K562 (cell line): Measurements from ENCODE around the gene LINGO3. TPM values are rescaled to one million over a fixed set of nuclear protein-coding genes. Genes with fewer than 3 reads are reported as not detected.

Experiments
- ATF1 ChIP-seq, 2 experiments: fragments of 450-650 bp in 1 of 2; IDR thresholded peaks; 2 replicates each; pipeline ENCODE4 v1.6.1; 2016; ENCODE audit warnings: missing compliant biosample characterization in 1 of 2, missing genetic modification characterization in 1 of 2
- BCOR ChIP-seq: fragments of 450-650 bp; IDR thresholded peaks from 2 replicates; pipeline ENCODE4 v1.6.1; 2016
- CTBP1 ChIP-seq: fragments of 450-650 bp; IDR thresholded peaks from 2 replicates; pipeline ENCODE4 v1.6.1; 2016; ENCODE audit warnings: borderline replicate concordance
- CXXC5 ChIP-seq: fragments of 250-450 bp; sonication (Bioruptor Pico); IDR thresholded peaks from 2 replicates; pipeline ENCODE4 v1.8.0; 2022; ENCODE audit warnings: inconsistent platforms, mild to moderate bottlenecking, moderate library complexity
- HDAC1 ChIP-seq, 2 experiments: fragments of 450-650 bp; IDR thresholded peaks; 2 replicates each; pipeline ENCODE4 v1.6.1; 2016 to 2017; ENCODE audit warnings: inconsistent platforms in 1 of 2, mild to moderate bottlenecking in 1 of 2, moderate library complexity in 1 of 2
- HNRNPUL1 ChIP-seq: fragments of 200-400 bp; formaldehyde crosslinking; IDR thresholded peaks from 2 replicates; pipeline ENCODE4 v1.6.1; 2017; ENCODE audit warnings: low read length
- L3MBTL2 ChIP-seq: fragments of 450-650 bp; IDR thresholded peaks from 2 replicates; pipeline ENCODE4 v1.6.1; 2016; ENCODE audit warnings: mild to moderate bottlenecking, moderate library complexity
- MYC ChIP-seq, 2 experiments: fragments of 250-450 bp in 1 of 2; sonication (Bioruptor Pico) in 1 of 2; IDR thresholded peaks; 2 replicates each; pipeline versions ENCODE4 v1.5.1 to v1.6.1; 2012 to 2021; ENCODE audit warnings: low read depth in 2 of 2, borderline replicate concordance in 1 of 2, improper control_type of control experiment in 1 of 2, low read length in 1 of 2, mild to moderate bottlenecking in 1 of 2, moderate library complexity in 1 of 2
- NR2C2 ChIP-seq, 2 experiments: fragments of 200-800 bp in 1 of 2; sonication (Bioruptor generic) in 1 of 2; sonication (generic) in 1 of 2; formaldehyde crosslinking in 1 of 2; IDR thresholded peaks; 2 replicates each; pipeline versions ENCODE4 v1.6.1 to v1.8.0; 2016 to 2022; ENCODE audit warnings: mild to moderate bottlenecking in 1 of 2, missing compliant biosample characterization in 1 of 2, missing genetic modification characterization in 1 of 2, missing genetic modification reagents in 1 of 2
- PHF8 ChIP-seq: fragments of 200-600 bp; sonication (generic); IDR thresholded peaks from 2 replicates; pipeline ENCODE4 v1.6.1; 2012; ENCODE audit warnings: mixed run types, mild to moderate bottlenecking, inconsistent platforms, low read length, moderate library complexity, borderline replicate concordance
- RB1 ChIP-seq: fragments of 450-650 bp; IDR thresholded peaks from 2 replicates; pipeline ENCODE4 v1.6.1; 2017; ENCODE audit warnings: low read depth, mild to moderate bottlenecking
- RBM17 ChIP-seq: fragments of 200-400 bp; formaldehyde crosslinking; IDR thresholded peaks from 2 replicates; pipeline ENCODE4 v1.6.1; 2017; ENCODE audit warnings: low read depth, mild to moderate bottlenecking, low read length, borderline replicate concordance
- RBM39 ChIP-seq: fragments of 200-400 bp; formaldehyde crosslinking; optimal IDR thresholded peaks from 2 replicates; pipeline ENCODE3; 2018; ENCODE audit warnings: low read depth, low read length
- RCOR1 ChIP-seq, 2 experiments: IDR thresholded peaks; 2 replicates each; pipeline ENCODE4 v1.6.1; 2012; ENCODE audit warnings: low read depth in 2 of 2, low read length in 2 of 2, borderline replicate concordance in 1 of 2, improper control_type of control experiment in 1 of 2
- SPI1 ChIP-seq: IDR thresholded peaks from 2 replicates; pipeline ENCODE4 v1.6.1; 2011; ENCODE audit warnings: low read depth, low read length, control low read depth, borderline replicate concordance
- TAF1 ChIP-seq: IDR thresholded peaks from 2 replicates; pipeline ENCODE4 v1.6.1; 2011; ENCODE audit warnings: mild to moderate bottlenecking, low read length, moderate library complexity; ENCODE audit not compliant: insufficient read depth, control insufficient read depth, severe bottlenecking; ENCODE audit errors: extremely low read depth
- TEAD1 ChIP-seq, 2 experiments: fragments of 450-650 bp in 1 of 2; sonication (generic) in 1 of 2; formaldehyde crosslinking; IDR thresholded peaks; 2 replicates each; pipeline versions ENCODE4 v1.4.0 to v1.8.0; 2020 to 2022; ENCODE audit warnings: mild to moderate bottlenecking in 2 of 2, missing genetic modification reagents in 1 of 2
- TRIM24 ChIP-seq, 2 experiments: fragments of 450-650 bp; IDR thresholded peaks; 2 replicates each; pipeline ENCODE4 v1.6.1; 2016
- ZNF384 ChIP-seq: IDR thresholded peaks from 2 replicates; pipeline ENCODE4 v1.6.1; 2012; ENCODE audit warnings: low read depth, low read length, improper control_type of control experiment
- polyA plus RNA-seq, 8 experiments: library from polyadenylated mRNA; depleted of rRNA in 4 of 8; stranded (reverse) in 5 of 8; unstranded in 3 of 8; fragments of >200 nt; fragmentation: Nextera tagmentation in 2 of 8; fragmentation: Illumina TruSeq in 1 of 8; extraction: Ambion mirVana in 2 of 8; extraction: Trizol in 1 of 8; gene quantifications; 2 replicates each; pipeline versions ENCODE4 v1.2.1 to v1.2.3, GENCODE V29; 2011 to 2014; ENCODE audit warnings: inconsistent platforms in 1 of 8, missing spikeins in 1 of 8
- total RNA-seq, 7 experiments: library from RNA; depleted of rRNA in 6 of 7; stranded (reverse); fragments of >200 nt in 6 of 7; fragmentation: Illumina TruSeq in 2 of 7; extraction: Trizol in 2 of 7; gene quantifications; 2 replicates each; pipeline versions ENCODE4 v1.2.1 to v1.2.3, GENCODE V29; 2011 to 2021; ENCODE audit warnings: low replicate concordance in 1 of 7
- TF ChIP-seq, protein P1 (sequence below): fragments of 250-450 bp; sonication (Bioruptor Pico); IDR thresholded peaks from 2 replicates; pipeline ENCODE4 v1.8.0; 2022; ENCODE audit warnings: inconsistent platforms
- TF ChIP-seq, protein P2 (sequence below), 2 experiments: IDR thresholded peaks; 2 replicates each; pipeline ENCODE4 v1.6.1; 2011; ENCODE audit warnings: borderline replicate concordance in 1 of 2, control low read depth in 1 of 2, low read depth in 1 of 2, low read length in 1 of 2, mild to moderate bottlenecking in 1 of 2, mixed read lengths in 1 of 2, moderate library complexity in 1 of 2; ENCODE audit not compliant: insufficient read depth in 1 of 2, insufficient read length in 1 of 2, poor library complexity in 1 of 2, severe bottlenecking in 1 of 2; ENCODE audit errors: extremely low read depth in 1 of 2
- TF ChIP-seq, protein P3 (sequence below), 3 experiments: fragments of 200-800 bp in 1 of 3; sonication (Bioruptor generic) in 1 of 3; sonication (generic) in 1 of 3; formaldehyde crosslinking in 1 of 3; IDR thresholded peaks; 2 replicates each; pipeline versions ENCODE4 v1.6.1 to v1.8.0; 2016 to 2022; ENCODE audit warnings: mild to moderate bottlenecking in 2 of 3, missing compliant biosample characterization in 2 of 3, missing genetic modification characterization in 2 of 3, missing genetic modification reagents in 1 of 3

Gene LINGO3
- total and polyA plus RNA-seq, 9 of the 15 experiments (the other 6 are each of a cell fraction or from before 2014, with no cell fraction given): 0.03 to 0.05 (median 0.03) TPM; not detected in 6

DNA sequence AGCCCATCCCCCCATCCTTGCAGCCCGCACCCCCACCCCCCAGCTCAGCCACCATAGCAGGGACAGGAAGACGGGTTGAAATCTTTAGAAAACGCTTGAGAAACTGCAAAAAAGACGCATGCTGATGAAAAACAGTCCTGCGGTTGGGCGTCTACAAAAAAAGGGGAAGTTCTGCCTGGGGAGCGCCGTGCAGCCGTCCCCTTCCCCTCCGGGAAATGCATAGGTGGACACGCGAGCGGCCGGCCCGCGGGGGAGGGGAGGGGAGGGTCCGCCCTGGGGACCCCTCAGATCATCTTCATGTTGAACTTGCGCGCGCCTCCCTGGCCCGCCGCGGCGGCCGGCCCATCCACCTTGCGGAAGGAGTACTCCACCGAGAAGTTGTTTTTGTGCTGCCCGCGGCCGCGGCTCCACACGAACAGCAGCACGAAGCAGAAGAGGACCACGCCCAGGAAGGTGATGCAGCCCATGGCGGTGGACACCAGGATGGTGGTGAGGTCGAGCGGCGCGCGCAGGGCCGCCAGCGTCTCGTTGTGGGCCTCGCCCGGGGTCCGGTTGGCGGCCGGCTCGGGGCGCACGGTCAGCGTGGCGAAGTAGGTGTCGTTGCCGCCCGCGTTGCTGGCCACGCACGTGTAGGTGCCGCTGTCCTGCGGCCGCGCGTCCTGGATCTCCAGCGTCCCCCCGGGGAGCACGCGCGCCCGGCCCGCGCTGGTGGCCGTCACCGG, 18.1 kb downstream of the LINGO3 start (continued):
- TF ChIP-seq, protein P1, sequence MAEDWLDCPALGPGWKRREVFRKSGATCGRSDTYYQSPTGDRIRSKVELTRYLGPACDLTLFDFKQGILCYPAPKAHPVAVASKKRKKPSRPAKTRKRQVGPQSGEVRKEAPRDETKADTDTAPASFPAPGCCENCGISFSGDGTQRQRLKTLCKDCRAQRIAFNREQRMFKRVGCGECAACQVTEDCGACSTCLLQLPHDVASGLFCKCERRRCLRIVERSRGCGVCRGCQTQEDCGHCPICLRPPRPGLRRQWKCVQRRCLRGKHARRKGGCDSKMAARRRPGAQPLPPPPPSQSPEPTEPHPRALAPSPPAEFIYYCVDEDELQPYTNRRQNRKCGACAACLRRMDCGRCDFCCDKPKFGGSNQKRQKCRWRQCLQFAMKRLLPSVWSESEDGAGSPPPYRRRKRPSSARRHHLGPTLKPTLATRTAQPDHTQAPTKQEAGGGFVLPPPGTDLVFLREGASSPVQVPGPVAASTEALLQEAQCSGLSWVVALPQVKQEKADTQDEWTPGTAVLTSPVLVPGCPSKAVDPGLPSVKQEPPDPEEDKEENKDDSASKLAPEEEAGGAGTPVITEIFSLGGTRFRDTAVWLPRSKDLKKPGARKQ (CRISPR knock-in tag): peak; percentile 93
- TF ChIP-seq L3MBTL2: peak; percentile 96
- peak; percentile 92 for TF ChIP-seq SPI1
- no peak for TF ChIP-seq ATF1 (CRISPR knock-in tag; IDR thresholded peaks at IDR 0.05)
- peak; percentile 30; the same call in 1 of the 2 replicates for TF ChIP-seq ATF1 (tag; IDR thresholded peaks at IDR 0.05)
- peak; percentile 50; the same call in 1 of the 2 replicates for TF ChIP-seq CTBP1
- TF ChIP-seq RCOR1 (IDR thresholded peaks at IDR 0.05; ENCODE audit: borderline replicate concordance in 1 of 2, low read depth in 2 of 2, low read length in 2 of 2): peak in 1 of 2 experiments; percentile 2; a peak in 1 of 4 replicates
- TF ChIP-seq BCOR: peak; percentile 58; the same call in 1 of the 2 replicates
- TF ChIP-seq NR2C2 (CRISPR knock-in tag; IDR thresholded peaks at IDR 0.05): no peak
- peak; percentile 29; the same call in 1 of the 2 replicates for TF ChIP-seq NR2C2 (tag; IDR thresholded peaks at IDR 0.05)
- TF ChIP-seq MYC (IDR thresholded peaks at IDR 0.05; ENCODE audit: low read depth, low read length): peak; percentile 46
- no peak for TF ChIP-seq MYC (CRISPR knock-in tag; IDR thresholded peaks at IDR 0.05; ENCODE audit: borderline replicate concordance, low read depth)
- peak; percentile 7; the same call in 1 of the 2 replicates for TF ChIP-seq RB1
- no peak for TF ChIP-seq TAF1
- TF ChIP-seq RBM39: no peak
- TF ChIP-seq, protein P2, sequence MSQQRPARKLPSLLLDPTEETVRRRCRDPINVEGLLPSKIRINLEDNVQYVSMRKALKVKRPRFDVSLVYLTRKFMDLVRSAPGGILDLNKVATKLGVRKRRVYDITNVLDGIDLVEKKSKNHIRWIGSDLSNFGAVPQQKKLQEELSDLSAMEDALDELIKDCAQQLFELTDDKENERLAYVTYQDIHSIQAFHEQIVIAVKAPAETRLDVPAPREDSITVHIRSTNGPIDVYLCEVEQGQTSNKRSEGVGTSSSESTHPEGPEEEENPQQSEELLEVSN (IDR thresholded peaks at IDR 0.05; ENCODE audit: borderline replicate concordance in 1 of 2, extremely low read depth in 1 of 2, insufficient read depth in 1 of 2, insufficient read length in 1 of 2, low read depth in 1 of 2, low read length in 1 of 2, poor library complexity in 1 of 2, severe bottlenecking in 1 of 2): peak; percentile 57 to 74
- TF ChIP-seq, protein P3, sequence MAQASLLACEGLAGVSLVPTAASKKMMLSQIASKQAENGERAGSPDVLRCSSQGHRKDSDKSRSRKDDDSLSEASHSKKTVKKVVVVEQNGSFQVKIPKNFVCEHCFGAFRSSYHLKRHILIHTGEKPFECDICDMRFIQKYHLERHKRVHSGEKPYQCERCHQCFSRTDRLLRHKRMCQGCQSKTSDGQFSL (CRISPR knock-in tag; IDR thresholded peaks at IDR 0.05): peak; percentile 9
- TF ChIP-seq, protein P3 (tag; IDR thresholded peaks at IDR 0.05): no peak
- peak in 1 of 2 experiments; percentile 83; a peak in 2 of 4 replicates for TF ChIP-seq TEAD1 (CRISPR knock-in tag; IDR thresholded peaks at IDR 0.05)
- TF ChIP-seq CXXC5 (CRISPR knock-in tag): peak; percentile 83
- TF ChIP-seq PHF8: peak; percentile 61; the same call in 1 of the 2 replicates
- no peak for TF ChIP-seq HNRNPUL1
- no peak for TF ChIP-seq ZNF384
- TF ChIP-seq HDAC1 (IDR thresholded peaks at IDR 0.05): peak in 1 of 2 experiments; percentile 25; a peak in 1 of 4 replicates
- TF ChIP-seq TRIM24 (IDR thresholded peaks at IDR 0.05): peak in 1 of 2 experiments; percentile 41; a peak in 1 of 4 replicates
- TF ChIP-seq RBM17: no peak
